Right ventricle myocardium inferior (tissue), 1 donor: ENCODE results near the gene IRF6. TPM values are rescaled to one million over a fixed set of nuclear protein-coding genes. Genes with fewer than 3 reads are reported as not detected.

Experiments used
- ATAC-seq: fragments of 200-7000 bp; cut with Tn5 transposase; one replicate; pipeline ENCODE4 v1.9.1; 2020; ENCODE audit warnings: mild to moderate bottlenecking, moderate library complexity
- DNase-seq: peaks from one replicate; pipeline ENCODE4 v3.0.0; 2021; ENCODE audit errors: missing footprints
- intact Hi-C: fragments of 100-400 bp; cut with DNase I; formaldehyde crosslinking; loops from one replicate; pipeline ENCODE4 v1.11.0; 2022
- total RNA-seq: library from RNA; stranded (reverse); fragmentation: NEBNext Ultra II Directional; extraction: Animal tissue kit (Norgen Biotek cat#: 25700); gene quantifications from one replicate; pipeline ENCODE4 v1.2.1, GENCODE V29; 2021
- donor health status: DM: no; HTN: yes; CAD: no; lungs with severe emphysema.

Gene IRF6
- total RNA-seq, 1 donor from 2014 or later: 29.7 TPM

DNA sequence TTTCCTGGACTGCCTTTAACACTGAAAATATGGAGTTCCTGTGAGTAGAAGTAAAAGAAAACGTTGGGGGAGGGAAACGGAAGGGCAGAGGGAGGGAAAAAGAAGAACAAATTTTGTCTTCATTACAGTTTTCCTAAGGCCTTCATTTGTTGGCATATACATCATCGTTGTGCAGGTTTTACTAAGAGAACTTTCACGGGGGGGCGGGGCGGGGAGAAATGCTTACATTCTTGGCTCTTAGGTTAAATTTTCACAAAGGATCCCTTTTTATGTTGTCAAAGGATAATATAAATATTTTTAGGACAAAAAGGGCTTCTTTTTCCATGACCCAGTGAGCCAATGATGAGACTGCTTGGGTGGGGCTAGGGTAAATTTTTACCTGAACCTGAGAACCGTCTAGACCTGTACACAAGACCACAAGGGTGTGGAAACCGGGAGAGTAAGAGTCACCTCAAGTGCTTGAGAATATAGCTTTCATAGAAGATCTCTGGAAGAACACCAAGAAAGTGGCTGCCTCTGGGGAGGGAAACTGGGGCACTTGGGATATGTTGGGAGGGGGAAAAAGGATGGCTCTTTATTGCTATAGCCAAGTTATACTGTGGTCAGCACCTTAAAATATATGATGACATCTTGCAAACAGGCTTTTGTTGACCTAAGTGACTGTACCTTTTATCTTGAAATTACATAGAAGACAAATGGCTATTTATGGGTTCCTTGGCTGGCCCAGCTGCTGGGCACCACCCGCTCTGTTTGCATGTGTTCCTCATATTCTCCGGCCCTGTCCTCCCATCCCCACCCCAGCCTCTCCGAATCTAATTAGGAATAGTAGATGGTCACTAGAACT lies 19.9 kb upstream of the IRF6 start:
- DNase-seq: no peak
- intact Hi-C loops: loop anchor here (2.0 to 10.0 kb wide), 4 partner anchors 41 to 409 kb away; partner anchors contain the start of genes C1orf74 and SERTAD4
- no peak for ATAC-seq

DNA sequence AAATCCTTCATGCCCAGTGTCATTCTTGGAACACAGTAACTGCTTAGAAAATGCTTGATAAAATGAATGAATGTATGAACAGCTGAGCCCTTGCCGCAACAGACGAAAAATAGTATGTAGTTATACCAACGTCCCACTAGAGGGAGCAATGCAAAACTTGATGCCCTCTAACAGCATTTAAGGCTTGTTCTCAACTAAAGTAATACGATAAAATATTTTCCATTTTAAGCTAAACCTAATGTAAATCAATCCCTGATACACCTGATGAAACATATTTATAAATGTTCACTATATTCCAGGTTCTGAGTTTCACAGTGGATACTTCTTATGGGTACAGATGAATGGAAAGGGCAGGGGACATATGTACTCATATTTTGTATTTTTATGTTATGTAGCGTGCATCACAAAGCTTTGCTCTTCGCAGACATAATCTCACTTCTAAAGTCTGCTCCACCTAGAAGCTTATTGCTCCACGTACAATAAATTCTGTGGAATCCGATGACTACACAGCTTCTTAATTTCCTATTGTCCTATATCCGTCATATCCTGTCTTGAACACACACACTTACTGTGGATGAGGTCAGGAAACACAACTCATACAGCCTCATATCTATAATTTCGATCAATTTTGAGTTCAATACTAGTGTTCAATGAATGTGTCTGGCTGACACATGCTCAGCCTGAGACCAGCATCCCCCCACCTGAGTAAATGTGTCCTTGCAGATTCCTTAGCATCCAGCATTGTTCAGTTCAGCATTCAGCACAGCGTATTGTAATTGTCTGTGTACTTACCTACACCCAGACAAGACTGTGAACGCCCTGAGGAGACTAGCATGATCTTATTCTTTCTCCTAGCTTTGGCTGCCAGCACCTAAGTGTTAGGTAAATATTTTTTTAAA lies 17.4 kb upstream of the IRF6 start:
- intact Hi-C loops: loop anchor here (10.0 kb wide), 3 partner anchors 59 to 411 kb away; partner anchors contain the start of gene SERTAD4
- no peak for DNase-seq
- no peak for ATAC-seq

DNA sequence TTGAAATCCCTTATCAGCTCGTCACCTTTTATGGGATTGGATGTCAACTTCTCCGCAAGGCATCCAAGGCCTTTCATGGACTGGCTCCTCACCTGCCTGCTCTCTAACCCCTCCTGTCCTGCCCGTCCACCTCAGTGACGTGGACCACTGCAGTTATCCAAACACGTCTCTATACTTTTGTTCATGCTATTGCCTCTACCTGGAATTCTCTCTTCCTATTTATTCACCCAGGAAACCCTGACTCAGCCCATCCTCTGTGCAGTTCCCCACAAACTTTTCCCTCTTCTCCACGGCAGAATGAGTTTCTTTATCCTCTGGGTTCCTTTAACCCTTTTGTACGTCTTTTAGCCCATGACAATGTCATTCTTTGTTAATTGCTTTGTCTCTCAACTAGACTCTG lies 16.8 kb upstream of the IRF6 start:
- DNase-seq: no peak
- intact Hi-C loops: loop anchor here (10.0 kb wide), 3 partner anchors 58 to 412 kb away; partner anchors contain the start of gene SERTAD4
- no peak for ATAC-seq

DNA sequence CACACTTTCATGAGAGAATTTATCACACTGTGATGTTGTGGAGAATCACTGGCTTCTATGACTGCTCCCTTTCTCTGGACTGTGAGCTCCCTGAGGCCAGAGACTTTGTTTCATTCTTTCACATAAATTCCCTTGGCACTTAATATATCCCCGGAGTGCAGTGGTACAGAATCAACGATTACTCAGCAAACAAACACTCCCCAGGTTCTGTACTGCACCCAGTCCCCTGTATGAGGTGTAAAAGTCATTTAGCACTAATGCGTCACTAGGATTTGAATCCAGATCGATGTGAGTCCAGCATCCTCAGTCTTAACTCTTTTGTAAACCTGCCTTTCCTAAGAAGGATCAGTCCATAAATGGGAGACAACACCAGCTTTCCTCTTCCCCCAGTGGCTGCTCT lies 15.0 kb upstream of the IRF6 start:
- intact Hi-C loops: loop anchor here (10.0 kb wide), 3 partner anchors 56 to 414 kb away; partner anchors contain the start of gene SERTAD4
- no peak for DNase-seq
- no peak for ATAC-seq

DNA sequence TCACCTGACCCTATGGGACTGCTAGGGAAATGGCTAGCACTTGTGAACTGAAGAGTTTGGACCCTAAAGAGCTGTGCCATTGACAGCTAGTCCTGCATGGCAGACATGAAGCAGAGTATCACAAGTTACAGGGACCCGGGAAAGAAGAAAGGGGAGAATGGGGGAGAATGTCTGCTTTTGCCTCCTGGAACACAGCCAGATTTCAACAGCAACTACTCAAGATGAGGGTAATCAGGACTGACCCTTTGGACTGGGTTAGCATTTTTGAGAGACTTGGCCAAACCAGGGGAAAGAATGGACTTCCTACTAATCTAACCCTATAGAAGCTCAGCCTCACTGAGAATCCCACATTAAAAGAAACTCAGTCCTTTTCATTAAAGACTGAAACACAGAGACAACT lies 13.1 kb upstream of the IRF6 start:
- ATAC-seq (no peak), DNase-seq (no peak)
- intact Hi-C loops: no loop called here

DNA sequence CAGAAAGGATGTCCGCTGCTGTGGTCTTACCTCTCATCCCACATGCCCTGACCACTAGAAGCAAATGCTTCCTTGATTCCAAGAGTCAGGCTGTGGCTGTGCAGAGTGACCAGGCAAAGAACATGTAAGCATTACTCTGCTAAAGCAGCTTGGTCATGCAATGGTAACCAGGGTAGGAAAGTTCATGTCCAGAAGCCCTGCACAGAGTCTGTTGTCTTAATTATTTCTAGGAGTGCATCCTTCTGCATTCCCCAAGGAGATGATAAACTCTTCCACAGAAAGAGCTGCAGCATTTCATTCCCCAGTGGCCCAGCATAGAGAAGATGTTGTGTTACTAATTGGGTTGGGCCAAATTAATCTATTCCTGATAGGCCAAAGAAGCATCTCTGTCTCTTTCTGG lies 11.7 kb upstream of the IRF6 start:
- ATAC-seq: peak; percentile 46
- no peak for DNase-seq

DNA sequence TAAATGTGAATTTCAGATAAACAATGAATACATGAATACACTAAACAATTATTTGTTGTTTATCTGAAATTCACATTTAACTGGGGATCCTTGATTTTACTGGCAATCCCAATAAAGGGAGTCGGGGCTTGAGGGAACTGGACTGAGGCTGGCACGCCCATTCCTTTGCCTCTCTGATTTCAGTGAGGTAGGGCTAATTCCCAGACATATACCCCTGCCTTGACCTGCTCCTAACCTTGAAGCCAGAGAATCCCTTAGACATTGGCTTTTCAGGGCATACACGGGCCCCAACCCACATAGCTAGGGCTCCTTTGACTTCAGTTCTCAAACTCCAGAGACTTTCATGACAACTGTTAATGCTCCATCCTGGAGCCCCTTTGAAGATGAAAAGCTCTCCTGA lies 11.0 kb upstream of the IRF6 start:
- ATAC-seq (no peak), DNase-seq (no peak)
- intact Hi-C loops: no loop called here

More for the DNA sequence above, 11.7 kb upstream of the IRF6 start:
- intact Hi-C loops: no loop called here

DNA sequence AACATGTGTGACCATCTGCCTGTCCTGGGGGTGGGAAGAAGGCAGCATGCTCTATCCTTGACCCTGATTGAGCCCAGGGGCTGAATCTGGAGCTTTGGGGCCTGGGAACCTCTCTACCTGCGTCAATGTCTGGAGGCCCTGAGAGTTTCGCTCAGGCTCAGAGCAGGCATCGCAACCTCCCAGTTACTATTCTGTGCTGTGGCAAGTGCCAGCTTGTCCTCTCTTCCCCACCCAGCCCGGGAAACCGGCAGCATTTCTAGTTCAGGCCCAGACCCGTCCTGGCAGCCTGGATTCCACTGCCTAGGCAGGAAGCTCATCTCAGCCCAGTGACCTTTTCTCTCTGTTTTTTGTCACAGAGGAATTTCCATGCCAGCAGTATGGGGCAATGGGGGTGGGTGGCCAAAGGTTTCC lies 10.0 kb upstream of the IRF6 start:
- intact Hi-C loops: no loop called here
- DNase-seq: no peak
- no peak for ATAC-seq

DNA sequence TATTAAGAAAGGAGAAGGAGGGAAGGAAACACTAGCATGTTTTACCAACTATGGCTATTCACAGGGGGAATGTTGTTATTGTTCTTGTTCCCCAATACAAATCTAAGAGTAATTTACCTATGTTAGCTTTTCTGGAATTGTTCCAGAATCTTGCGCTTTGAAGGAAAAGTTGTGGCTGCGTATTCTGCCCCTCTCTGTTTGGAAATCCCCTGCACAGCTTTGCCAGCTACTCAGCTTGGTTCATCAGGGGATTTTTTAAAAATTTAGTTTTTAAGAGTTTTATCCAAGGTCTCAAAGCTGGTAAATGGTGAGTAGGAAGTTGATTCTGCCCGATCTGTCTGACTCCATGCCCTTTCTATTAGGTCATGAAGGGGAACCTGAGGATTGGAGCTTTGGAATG lies 9.5 kb upstream of the IRF6 start:
- ATAC-seq (no peak), DNase-seq (no peak)
- intact Hi-C loops: no loop called here

DNA sequence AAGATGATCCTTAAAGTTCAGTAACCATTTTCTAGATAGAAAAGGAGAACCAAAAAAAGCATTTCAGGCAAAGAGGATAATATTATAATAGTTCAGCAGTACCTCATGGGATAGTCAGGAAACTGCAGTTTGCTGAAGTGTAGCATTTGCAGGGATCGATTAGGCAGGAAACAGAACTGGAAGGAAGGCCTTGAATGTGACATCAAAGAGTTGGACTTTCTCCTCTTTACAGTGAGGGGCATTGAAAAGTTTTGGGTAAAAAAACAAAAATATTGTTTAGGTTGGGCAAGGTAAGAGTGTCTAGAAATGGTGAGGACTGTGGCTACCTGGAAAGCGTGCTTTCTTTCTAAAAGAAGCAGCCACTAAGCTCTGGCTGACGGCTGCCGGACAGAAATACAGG lies 8.0 kb upstream of the IRF6 start:
- ATAC-seq (no peak), DNase-seq (no peak)
- intact Hi-C loops: no loop called here

DNA sequence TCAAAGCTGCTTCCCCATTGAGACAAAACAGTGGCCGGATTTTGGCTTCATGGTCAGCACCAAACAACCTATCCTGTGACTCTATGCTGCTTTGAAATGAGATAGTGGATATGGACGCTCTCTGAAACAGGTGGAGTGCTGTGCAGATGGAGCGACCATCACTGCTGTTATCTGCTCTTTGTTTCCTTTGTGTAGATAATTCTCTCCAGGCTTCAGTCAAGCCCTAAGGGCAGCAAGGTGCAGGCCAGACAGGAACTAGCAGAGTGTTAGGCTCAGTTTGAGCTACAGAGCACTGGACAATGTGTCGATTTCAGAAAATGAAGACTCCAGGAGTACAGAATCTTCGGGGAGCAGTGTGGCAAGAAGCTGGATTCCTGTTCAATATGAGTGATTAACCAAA lies 4.8 kb upstream of the IRF6 start:
- DNase-seq (no peak), ATAC-seq (no peak)
- intact Hi-C loops: no loop called here

DNA sequence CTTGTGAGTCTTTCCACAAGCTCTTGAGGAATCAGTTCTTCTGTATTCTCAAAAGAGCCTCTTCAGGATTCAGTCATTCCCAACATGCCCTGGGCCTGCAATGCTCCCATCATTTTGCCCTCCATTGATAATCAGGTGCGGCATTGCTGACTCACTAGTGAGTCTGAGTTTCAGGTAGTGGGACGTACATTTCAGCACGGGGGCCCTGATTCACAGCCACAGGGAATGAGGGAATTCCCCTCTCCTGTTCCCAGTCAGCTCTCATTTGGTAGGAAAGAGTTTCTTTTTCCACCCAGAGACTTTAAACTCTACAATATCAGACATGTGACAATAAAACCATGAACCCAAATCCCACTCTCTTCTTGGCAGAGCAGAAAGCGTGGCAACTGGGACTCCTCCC lies 3.7 kb upstream of the IRF6 start:
- no peak for DNase-seq
- no peak for ATAC-seq
- intact Hi-C loops: no loop called here

DNA sequence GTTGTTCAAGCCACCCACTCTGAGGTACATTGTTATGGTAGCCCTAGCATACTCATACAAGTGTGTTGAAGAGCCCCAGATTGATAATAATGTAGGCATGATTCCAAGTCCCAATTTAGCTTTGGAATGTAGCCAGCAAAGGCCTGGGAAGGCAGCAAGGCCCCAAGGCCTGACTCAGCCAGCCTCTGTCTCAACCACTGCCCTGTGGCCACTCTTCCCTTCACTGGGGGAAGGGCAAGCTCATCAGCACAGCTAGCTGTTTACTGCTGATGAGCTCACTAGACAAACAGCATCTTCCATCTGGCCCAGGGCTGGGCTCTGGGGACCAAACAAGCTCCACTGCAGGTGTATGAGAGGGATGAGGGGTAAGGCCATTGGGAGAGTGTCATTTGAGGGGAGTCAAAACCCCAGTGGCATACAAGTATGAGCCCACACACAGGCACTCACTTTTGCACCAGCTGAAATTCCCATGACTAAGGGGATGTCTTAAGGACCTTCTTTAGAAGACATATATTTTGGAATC lies 2.2 kb upstream of the IRF6 start:
- intact Hi-C loops: no loop called here
- DNase-seq (no peak), ATAC-seq (peak; percentile 87)

DNA sequence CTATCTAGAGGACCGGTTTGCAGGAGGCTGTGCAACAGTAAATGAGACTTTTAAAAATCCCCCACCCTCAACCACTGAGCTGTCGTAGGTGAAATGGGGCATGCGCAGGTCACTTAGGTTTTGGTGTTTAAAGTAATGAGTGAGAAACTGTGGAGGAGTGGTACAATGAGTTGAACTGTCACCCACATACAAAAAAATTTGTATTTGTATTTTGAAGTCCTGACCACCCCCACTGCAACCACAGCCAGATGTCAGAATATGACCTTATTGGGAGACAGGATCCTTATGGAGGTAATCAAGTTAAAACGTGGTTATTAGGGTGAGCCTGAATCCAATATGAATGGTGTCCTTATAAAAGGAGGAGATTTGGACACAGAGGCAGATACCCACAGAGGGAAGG lies 1.6 kb upstream of the IRF6 start:
- DNase-seq: no peak
- ATAC-seq: no peak
- intact Hi-C loops: no loop called here

DNA sequence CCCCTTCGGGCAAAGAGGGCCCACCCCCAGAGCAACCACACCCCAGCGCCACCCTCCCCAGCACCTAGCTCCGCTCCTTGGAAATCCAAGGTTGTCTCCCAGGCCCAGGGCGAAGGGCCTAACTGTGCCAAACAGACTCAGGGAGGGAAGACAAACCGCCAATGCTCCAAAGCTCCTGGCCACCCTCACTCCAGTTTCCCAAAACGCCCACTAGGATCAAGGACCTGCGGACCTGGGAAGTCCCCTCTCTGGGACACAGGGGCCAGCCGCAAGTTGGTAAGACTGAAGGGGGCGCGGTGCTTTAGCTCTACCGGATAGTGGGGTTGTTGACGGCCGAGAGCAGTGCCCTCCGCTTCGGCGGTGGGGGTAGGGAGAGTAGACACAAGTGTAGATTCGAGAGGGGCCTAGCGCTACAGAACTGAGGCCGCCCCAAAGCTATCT lies 581 bp downstream of the IRF6 start:
- intact Hi-C loops: no loop called here
- DNase-seq (no peak), ATAC-seq (no peak)

DNA sequence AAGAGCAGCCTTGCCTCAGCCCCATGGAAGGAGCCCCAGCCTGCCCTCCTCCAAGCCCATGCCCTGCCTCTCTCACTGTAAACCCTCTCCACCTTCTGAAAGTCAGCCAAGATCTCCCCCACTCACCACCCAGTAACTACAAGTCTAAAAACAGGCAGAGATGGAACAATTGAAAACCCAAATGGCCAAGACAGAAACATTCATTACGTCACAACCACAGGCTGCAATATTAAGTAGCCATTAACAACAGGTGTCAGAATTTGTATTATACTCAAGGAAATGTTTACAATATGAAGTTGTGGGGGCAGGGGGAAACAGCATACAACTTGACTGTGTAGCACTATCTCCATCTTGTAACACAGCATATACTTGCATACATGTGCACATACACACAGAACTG lies 2.4 kb downstream of the IRF6 start:
- intact Hi-C loops: no loop called here
- DNase-seq (no peak), ATAC-seq (no peak)

DNA sequence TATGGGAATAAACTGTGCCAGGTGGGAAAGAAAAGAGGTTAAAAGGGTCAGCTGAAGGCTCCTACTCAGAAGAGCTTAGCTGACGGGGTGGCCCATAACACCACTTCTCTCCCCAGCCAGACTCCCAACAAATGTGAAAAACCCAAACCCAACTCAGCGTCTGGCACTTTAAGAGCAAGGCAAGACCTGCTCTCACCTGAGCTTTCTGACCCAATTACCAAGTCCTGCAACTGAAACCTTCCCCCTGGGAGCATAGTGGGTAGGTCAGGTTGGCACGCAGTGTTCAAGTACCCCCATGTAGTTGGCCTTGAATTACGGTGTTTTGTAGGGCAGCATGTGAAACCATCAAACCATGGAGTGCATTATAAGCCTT lies 3.2 kb downstream of the IRF6 start:
- ATAC-seq: no peak
- intact Hi-C loops: no loop called here
- no peak for DNase-seq

DNA sequence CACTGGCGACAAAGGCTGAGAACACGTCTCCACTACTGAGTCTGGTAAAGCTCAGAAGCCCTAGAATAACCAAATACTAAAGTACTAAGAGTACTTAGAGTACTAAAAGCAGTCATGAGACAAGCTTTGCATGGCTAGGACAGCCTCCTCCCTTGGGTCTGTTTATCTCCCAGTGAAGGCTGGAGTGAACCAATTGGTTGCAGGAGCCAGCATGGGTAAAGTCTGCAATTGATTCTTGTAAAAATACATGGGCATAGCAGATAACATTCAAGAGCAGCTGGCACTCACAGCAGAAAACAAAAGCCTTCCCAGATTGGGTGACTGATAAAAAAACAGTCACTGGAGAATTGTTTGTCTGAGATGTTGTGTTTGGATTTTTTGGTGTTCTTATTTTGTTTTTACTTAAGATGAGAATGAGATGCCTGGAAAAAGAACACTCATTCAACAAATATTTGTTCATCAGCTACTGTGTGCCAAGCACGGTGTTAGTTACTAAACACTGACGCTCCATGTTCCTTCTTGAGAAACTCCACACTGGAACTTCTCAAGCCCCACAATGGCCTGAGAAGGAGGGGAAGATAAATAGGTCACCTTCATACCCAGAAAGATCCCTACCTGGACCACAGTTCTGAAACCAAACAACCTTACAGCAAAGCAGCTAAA lies 3.7 kb downstream of the IRF6 start:
- ATAC-seq: peak; percentile 43
- intact Hi-C loops: no loop called here
- DNase-seq: no peak
